GM13977 (cell line): ENCODE results near the gene XKR8.
"Not testable (repeated sequence)": the region's sequence is repeated elsewhere in the genome, so short reads cannot be mapped to it uniquely, and the experiment has no call there.

Source experiments
- DNase-seq: peaks from one replicate; pipeline ENCODE4 v3.0.0; 2012; ENCODE audit warnings: low spot score
- in situ Hi-C: fragments of 300-500 bp; cut with MboI; formaldehyde crosslinking; loops from one replicate; pipeline ENCODE4 v1.12.0; 2022; ENCODE audit warnings: low sequenced_read_pairs, low pct_unique_long_range_greater_than_20kb, mixed read lengths, inconsistent platforms; ENCODE audit not compliant: unreplicated experiment
- TF ChIP-seq, protein P1 (sequence below): IDR thresholded peaks from 2 replicates; pipeline ENCODE4 v1.5.1; 2012; ENCODE audit warnings: mild to moderate bottlenecking, control low read depth; ENCODE audit not compliant: insufficient read depth; ENCODE audit errors: extremely low read depth, missing control alignments

Gene XKR8

DNA sequence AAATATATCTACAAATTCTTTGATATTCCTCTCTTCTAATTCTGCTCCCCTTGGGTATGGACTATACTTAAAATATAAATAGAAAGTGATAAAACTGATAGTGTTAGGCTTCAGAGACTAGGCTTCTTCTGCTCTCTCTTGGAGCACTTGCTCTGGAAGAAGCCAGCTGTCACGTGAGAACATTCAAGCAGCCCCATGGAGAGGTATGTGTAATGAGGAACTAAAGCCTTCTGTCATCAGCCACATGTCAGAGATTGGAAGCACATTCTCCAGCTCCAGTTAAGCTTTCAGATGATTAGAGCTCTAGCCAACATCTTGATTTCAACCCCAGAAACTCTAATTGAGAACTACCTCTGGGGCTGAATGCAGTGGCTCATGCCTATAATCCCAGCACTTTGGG is 34.3 kb downstream of the XKR8 start:
- in situ Hi-C loops: no loop called here
- TF ChIP-seq, protein P1, sequence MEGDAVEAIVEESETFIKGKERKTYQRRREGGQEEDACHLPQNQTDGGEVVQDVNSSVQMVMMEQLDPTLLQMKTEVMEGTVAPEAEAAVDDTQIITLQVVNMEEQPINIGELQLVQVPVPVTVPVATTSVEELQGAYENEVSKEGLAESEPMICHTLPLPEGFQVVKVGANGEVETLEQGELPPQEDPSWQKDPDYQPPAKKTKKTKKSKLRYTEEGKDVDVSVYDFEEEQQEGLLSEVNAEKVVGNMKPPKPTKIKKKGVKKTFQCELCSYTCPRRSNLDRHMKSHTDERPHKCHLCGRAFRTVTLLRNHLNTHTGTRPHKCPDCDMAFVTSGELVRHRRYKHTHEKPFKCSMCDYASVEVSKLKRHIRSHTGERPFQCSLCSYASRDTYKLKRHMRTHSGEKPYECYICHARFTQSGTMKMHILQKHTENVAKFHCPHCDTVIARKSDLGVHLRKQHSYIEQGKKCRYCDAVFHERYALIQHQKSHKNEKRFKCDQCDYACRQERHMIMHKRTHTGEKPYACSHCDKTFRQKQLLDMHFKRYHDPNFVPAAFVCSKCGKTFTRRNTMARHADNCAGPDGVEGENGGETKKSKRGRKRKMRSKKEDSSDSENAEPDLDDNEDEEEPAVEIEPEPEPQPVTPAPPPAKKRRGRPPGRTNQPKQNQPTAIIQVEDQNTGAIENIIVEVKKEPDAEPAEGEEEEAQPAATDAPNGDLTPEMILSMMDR: no peak
- DNase-seq: no peak

DNA sequence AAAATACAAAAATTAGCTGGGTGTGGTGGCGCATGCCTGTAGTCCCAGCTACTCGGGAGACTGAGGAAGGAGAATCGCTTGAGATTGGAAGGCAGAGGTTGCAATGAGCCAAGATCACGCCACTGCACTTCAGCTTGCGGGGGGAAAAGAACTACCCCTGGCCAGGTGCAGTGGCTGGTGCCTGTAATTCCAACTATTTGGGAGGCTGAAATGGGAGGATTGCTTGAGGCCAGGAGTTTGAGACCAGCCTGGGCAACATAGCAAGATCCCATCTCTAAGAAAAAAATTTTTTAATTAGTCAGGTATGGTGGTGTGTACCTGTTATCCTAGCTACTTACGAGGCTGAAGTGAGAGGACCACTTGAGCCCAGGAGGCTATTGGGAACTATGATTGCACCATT is 34.8 kb downstream of the XKR8 start:
- DNase-seq, in situ Hi-C loops: not testable (repeated sequence)

DNA sequence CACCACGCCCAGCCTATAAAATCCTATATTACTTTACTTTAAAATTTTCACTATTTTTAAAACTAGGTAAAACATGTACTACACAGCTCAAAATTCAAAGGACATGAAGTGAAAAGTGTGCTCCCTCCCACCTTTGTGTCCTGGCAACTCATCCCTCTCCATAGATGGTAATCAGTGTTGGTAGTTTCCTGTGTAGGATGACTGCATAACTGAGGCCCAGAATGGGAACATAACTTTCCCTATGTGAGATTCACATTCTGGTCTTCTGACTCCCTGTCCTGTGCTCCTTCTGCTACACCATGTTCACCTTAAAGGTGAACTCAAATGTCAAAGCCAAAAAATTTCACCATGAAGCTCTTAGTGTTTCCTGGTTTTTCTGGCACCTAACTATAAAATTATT is 39.3 kb downstream of the XKR8 start:
- in situ Hi-C loops: no loop called here
- TF ChIP-seq, protein P1: no peak
- DNase-seq: no peak

DNA sequence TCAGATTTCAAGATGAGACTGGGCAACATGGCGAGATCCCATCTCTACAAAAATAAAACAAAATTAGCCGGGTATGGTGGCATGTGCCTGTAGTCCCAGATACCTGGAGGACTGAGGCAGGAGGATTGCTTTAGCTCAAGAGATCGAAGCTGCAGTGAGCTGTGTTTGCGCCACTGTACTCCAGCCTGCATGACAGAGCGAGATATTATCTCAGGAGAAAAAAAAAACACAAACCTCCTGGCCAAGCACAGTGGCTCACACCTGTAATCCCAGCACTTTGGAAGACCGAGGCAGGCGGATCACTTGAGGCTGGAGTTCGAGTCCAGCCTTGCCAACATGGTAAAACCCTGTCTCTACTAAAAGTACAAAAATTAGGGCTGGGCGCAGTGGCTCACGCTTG is 42.8 kb downstream of the XKR8 start:
- in situ Hi-C loops: no loop called here
- TF ChIP-seq, protein P1: no peak
- DNase-seq: no peak

DNA sequence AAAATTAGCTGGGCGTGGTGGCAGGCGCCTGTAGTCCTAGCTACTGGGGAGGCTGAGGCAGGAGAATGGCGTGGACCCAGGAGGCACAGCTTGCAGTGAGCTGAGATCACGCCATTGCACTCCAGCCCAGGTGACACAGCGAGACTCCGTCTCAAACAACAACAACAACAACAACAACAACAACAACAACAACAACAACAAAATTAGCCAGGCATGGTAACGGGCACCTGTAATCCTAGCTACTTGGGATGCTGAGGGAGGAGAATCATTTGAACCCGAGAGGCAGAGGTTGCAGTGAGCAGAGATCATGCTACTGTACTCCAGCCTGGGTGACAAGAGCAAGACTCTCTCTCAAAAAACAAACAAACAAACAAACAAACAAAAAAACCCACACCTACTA is 43.3 kb downstream of the XKR8 start:
- in situ Hi-C loops, DNase-seq: not testable (repeated sequence)

DNA sequence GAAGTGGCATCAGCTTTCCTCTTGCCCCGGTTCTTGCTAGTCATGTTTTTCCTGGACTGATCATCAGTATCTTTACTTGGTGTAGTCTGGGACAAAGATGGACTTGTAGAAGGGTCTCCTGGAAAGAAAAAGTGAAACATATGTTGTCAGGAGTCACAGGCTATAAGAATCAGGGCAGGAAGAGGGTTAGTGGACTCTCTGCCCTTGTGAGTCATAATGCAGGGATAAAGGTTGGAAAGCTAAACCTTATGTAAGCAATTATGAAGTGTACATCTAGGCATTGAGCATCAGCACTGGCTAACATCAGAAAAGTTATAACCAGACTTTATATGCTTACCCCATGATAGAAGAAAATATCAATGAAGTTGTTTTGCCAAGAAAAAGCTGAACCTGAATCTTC is 51.2 kb downstream of the XKR8 start:
- TF ChIP-seq, protein P1: no peak
- in situ Hi-C loops: no loop called here
- DNase-seq: no peak
